Epithelial cell of esophagus (primary cell): ENCODE data around the gene MYLK2.
"Not testable (repeated sequence)": the region's sequence is repeated elsewhere in the genome, so short reads cannot be mapped to it uniquely, and the experiment has no call there.

Source experiments
- DNase-seq: peaks from one replicate; pipeline ENCODE4 v3.0.0; 2010; ENCODE audit warnings: low read depth
- H3K4me3 ChIP-seq: 2 replicates; pipeline ENCODE4 v1.5.1; 2011; ENCODE audit warnings: mild to moderate bottlenecking, low read length, control low read depth
- TF ChIP-seq, protein P1 (sequence below): IDR thresholded peaks from 2 replicates; pipeline ENCODE4 v1.5.1; 2011; ENCODE audit warnings: low read depth, mild to moderate bottlenecking, low read length, control low read depth, inconsistent platforms; ENCODE audit not compliant: insufficient read depth; ENCODE audit errors: missing control alignments

Gene MYLK2

DNA sequence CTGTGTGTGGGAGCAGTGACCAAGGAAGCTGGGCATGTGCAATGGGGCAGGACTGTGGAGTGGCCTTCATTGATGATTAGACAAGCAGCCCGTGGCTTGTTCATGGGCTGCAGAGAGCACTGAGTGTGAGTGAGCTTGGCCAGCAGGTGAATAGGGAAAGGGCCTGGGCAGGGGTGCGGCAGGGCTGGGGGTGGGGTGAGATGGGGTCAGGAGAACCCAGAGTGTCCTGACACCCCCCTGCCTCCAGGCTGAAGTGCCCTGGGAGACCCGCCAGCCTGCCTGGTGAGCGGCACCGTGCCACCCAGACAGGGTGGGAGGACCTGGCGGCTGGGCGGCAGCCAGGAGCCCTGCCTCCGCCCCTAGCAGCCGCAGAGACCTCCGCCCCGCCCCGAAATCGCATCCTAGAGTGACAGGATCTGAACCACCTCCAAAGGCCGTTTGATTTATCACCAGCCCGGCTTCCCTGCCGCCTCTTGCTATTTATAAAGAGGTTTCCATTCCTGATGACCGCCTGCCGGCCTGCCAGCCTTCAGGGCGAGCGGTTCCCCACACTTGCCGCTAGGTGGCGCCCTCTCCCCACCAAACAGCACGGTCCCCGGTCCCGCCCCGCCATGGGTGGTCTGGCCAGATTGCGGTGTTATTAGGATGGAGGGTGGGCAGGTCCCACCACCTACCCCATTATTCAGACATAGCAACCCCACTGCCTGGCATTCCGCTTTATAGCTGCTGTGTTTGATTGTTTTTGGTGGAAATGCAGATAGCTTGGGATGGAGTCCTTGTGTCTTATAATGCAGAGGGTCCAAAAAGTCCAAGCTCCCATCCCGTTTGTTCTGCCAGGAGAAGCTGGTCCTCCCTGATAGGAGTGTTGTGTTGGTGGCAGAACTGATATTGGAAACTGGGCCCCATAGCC is 3.5 kb downstream of the MYLK2 start:
- TF ChIP-seq, protein P1, sequence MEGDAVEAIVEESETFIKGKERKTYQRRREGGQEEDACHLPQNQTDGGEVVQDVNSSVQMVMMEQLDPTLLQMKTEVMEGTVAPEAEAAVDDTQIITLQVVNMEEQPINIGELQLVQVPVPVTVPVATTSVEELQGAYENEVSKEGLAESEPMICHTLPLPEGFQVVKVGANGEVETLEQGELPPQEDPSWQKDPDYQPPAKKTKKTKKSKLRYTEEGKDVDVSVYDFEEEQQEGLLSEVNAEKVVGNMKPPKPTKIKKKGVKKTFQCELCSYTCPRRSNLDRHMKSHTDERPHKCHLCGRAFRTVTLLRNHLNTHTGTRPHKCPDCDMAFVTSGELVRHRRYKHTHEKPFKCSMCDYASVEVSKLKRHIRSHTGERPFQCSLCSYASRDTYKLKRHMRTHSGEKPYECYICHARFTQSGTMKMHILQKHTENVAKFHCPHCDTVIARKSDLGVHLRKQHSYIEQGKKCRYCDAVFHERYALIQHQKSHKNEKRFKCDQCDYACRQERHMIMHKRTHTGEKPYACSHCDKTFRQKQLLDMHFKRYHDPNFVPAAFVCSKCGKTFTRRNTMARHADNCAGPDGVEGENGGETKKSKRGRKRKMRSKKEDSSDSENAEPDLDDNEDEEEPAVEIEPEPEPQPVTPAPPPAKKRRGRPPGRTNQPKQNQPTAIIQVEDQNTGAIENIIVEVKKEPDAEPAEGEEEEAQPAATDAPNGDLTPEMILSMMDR, result peak; percentile 91
- no peak overlapping the region for H3K4me3 ChIP-seq
- DNase-seq, result peak; percentile 54

DNA sequence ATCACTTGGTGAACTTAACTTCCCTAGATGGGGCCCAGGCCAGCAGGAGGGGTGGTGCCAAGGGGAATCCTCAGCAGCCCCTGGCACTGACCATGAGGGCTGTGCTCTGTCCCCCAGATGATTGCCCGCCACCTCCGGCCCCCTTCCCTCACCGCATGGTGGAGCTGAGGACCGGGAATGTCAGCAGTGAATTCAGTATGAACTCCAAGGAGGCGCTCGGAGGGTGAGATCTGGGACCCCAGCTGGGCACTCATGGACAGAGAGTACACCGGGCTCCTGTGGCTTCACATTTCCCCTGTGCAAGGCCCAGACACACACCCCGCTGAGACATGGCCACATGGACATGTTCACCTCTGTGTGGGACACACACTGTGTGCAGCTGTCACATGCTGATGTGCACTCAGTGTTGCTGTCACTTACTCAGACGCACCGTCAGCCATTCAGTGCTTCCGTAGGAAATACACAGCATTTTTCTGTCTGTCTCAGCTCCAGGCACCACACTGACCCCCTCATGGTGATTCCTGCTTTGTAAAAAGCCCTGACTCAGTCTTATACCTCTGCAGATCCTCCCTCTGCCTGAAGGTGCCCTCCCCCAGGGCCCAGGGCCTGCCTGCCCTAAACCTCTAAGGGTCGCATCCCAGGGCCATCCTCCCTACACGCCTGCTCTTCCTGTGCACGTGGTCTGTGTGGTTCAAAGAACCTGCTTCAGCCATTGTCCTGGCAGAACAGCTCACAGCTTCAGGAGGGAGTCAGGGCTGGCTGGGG is 4.4 kb downstream of the MYLK2 start:
- H3K4me3 ChIP-seq, result no peak overlapping the region
- TF ChIP-seq, protein P1, result no peak
- no peak for DNase-seq

DNA sequence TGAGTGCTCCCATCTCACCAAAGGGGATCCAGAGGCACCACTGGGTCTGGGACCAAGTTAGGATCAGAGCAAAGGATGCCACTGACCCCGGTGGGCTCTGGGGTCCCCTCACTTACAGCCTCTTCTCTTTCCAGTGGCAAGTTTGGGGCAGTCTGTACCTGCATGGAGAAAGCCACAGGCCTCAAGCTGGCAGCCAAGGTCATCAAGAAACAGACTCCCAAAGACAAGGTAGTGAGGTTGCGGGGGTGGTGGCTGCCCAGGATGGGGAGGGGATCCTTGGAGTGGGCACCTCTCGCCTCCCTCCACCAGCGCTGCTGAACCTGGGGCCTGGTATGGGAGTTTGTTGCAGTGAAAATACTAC is 4.9 kb downstream of the MYLK2 start:
- no peak for DNase-seq
- TF ChIP-seq, protein P1, result no peak
- H3K4me3 ChIP-seq, result no peak overlapping the region

DNA sequence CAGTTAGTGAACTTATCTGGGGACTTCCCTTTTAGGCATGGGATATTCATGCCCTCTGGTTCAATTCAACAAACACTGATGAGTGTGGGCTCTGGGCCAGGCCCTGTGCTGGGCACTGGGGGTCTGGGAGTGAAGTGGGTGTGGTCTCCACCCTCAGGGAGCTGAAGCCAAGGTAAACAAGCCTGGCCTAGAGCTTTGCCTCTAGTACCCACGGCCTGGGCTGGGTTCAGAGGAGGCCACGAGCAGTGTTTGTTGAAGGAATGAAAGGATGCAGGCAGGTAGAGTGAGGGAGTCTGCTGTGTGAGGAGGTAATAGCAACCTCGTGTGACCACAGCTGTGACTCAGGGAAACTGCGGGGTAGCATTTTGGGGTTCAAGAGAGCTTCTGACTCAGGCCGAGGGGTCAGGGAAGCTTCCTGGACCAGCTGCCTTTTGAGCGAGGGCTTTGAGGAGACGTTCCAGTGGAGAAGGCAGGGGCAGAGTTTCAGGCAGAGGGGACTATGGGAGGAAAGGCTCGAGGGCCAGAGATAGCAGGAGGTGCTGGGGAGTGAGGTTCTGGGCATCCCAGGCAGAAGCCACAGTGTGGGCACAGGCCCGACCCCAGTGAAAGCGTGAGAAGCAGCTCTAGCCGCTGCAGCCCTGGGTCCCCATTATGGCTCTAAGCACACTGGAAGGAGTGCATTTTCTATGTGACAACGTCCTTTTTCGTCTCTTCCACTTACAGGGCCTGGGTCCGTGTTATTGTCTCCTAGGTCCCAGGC is 5.6 kb downstream of the MYLK2 start:
- H3K4me3 ChIP-seq, result no peak overlapping the region
- TF ChIP-seq, protein P1, result no peak
- DNase-seq, result no peak

DNA sequence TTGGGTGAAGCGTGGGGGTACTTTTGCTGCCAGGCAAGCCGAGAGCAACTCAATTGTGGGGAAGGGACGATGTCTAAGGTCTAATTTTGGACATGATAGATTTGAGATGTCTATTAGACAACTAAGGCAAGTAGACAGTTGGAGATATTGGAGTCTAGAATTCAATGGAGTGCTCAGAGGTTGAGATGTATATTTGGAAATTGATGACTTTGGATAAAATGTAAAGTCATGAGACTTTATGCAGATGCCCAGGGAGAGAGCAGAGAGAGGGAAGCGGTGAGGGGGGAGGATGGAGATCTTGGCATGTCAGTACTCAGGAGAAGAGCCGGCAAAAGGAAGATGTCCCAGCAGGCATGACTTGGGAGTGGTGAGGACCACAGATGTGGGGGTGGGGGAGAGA is 6.9 kb downstream of the MYLK2 start:
- H3K4me3 ChIP-seq, result no peak overlapping the region

DNA sequence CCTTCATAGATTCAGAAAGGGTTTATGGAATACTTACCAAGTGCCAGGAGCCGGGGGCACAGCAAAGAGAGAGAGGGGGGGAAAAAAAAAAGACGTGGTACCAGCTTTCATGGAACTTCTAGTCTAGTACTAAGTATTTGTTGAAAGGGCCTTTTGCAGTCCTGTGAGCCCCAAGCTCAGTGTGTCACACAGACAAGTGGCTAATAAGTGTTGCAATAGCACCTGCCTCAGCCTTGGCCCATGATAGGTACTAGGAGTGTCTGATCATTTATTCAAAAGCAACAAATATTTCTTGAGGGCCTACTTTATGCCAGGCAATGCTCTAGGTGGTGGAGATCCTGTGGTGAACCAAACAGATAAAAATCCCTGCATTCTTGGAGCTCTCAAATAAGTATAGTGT is 7.9 kb downstream of the MYLK2 start:
- DNase-seq, result no peak
- no peak overlapping the region for H3K4me3 ChIP-seq
- TF ChIP-seq, protein P1, result no peak

More for the DNA sequence above, 6.9 kb downstream of the MYLK2 start:
- TF ChIP-seq, protein P1, result no peak
- DNase-seq, result no peak

DNA sequence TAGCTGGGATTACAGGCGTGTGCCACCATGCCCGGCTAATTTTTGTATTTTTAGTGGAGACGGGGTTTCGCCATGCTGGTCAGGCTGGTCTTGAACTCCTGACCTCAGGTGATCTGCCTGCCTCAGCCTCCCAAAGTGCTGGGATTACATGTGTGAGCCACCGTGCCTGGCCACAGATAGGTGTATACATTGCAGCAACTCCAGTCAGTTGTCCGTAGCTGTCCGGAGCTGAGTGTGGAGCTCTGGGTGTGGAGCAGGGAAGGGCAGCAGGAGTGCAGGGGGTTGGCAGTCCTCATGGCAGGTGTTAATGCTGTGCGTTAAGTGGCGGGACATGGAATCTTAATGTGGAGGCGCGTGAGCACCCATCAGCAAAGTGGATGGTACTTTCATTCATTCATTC is 8.9 kb downstream of the MYLK2 start:
- DNase-seq, H3K4me3 ChIP-seq: not testable (repeated sequence)
